ENCODE results near the gene SLC6A13. TPM values are rescaled to one million over a fixed set of nuclear protein-coding genes. Genes with fewer than 3 reads are reported as not detected.

SLC6A13 gene
- total and polyA plus RNA-seq, 7 donors, result 0.10 to 0.55 TPM; not detected in 5

- Histone ChIP-seq H3K9me3 (no peaks in the 10 kb centered on the region), H3K27ac (no peak overlapping the region), H3K36me3 (no peaks in the 10 kb centered on the region), H3K27me3 (peaks cover 0 to 23% (median 0%) of the 10 kb centered on the region in 3 donors), H3K4me3 (no peak overlapping the region), H3K4me1 (no peaks in the 10 kb centered on the region)
- intact Hi-C loops (cut with DNase I), result no loop called here
- no peak for DNase-seq
- 71 to 82% methylated on average over 6 of the region's 6 CpGs for WGBS, 2 donors
- no peak for TF ChIP-seq CTCF (IDR thresholded peaks at IDR 0.05)
- TF ChIP-seq POLR2A (IDR thresholded peaks at IDR 0.05), result no peak
- TF ChIP-seq EP300 (IDR thresholded peaks at IDR 0.05), result no peak
- TF ChIP-seq POLR2AphosphoS5 (IDR thresholded peaks at IDR 0.05), result no peak
Measured at GRCh38 chr12:221736-222135, 40.9 kb downstream of the SLC6A13 start.

- intact Hi-C loops (cut with DNase I), result no loop called here
- H3K4me3 ChIP-seq, result no peak overlapping the region
- 92 to 94% methylated on average over 19 of the region's 19 CpGs for WGBS, 2 donors
- peaks cover 0 to 24% (median 0%) of the 10 kb centered on the region in 3 donors for H3K27me3 ChIP-seq
- no peak for TF ChIP-seq POLR2A (IDR thresholded peaks at IDR 0.05)
- TF ChIP-seq EP300 (IDR thresholded peaks at IDR 0.05), result no peak
- TF ChIP-seq POLR2AphosphoS5 (IDR thresholded peaks at IDR 0.05), result no peak
- no peak for TF ChIP-seq CTCF (IDR thresholded peaks at IDR 0.05)
- DNase-seq, result no peak
- H3K9me3 ChIP-seq, result no peaks in the 10 kb centered on the region
- H3K27ac ChIP-seq, result no peak overlapping the region
- H3K36me3 ChIP-seq, result no peaks in the 10 kb centered on the region
- no peaks in the 10 kb centered on the region for H3K4me1 ChIP-seq
Measured at GRCh38 chr12:220946-221550, 41.6 kb downstream of the SLC6A13 start.

GRCh38 chr12:220491-220890 is 42.1 kb downstream of the SLC6A13 start:
- intact Hi-C loops (cut with DNase I), result no loop called here
- Histone ChIP-seq H3K4me3 (no peak overlapping the region), H3K27me3 (peaks cover 0 to 26% (median under 1%) of the 10 kb centered on the region in 3 donors), H3K27ac (no peak overlapping the region), H3K4me1 (no peaks in the 10 kb centered on the region), H3K36me3 (no peaks in the 10 kb centered on the region), H3K9me3 (no peaks in the 10 kb centered on the region)
- 66 to 85% methylated on average over 6 of the region's 6 CpGs for WGBS, 2 donors
- no peak for DNase-seq
- no peak for TF ChIP-seq POLR2A (IDR thresholded peaks at IDR 0.05)
- no peak for TF ChIP-seq POLR2AphosphoS5 (IDR thresholded peaks at IDR 0.05)
- TF ChIP-seq EP300 (IDR thresholded peaks at IDR 0.05), result no peak
- no peak for TF ChIP-seq CTCF (IDR thresholded peaks at IDR 0.05)

GRCh38 chr12:219891-220352 is 42.7 kb downstream of the SLC6A13 start:
- H3K9me3 ChIP-seq, result no peaks in the 10 kb centered on the region
- no peaks in the 10 kb centered on the region for H3K36me3 ChIP-seq
- no peak for DNase-seq
- H3K4me1 ChIP-seq, result no peaks in the 10 kb centered on the region
- no peak overlapping the region for H3K4me3 ChIP-seq
- peaks cover 0 to 31% (median 6%) of the 10 kb centered on the region in 3 donors for H3K27me3 ChIP-seq
- WGBS, 2 donors, result 13 to 24% methylated on average over 17 of the region's 17 CpGs
- intact Hi-C loops (cut with DNase I), result no loop called here
- TF ChIP-seq CTCF (IDR thresholded peaks at IDR 0.05) (peak in 2 of 4 experiments; percentile 23 to 68), POLR2AphosphoS5 (IDR thresholded peaks at IDR 0.05) (no peak), EP300 (IDR thresholded peaks at IDR 0.05) (no peak)
- no peak overlapping the region for H3K27ac ChIP-seq
